NCI-H1417 (cell line): Measurements from ENCODE around the gene TAF11L11.
"Not testable (repeated sequence)": the region's sequence is repeated elsewhere in the genome, so short reads cannot be mapped to it uniquely, and the experiment has no call there.

Experiments
- DNase-seq, 3 experiments: peaks; one replicate each; lab custom pipeline; 2025; lab: John Stamatoyannopoulos, UW

Gene TAF11L11

GRCh38 chr5:17603880-17604279 is at the start of gene TAF11L11:
TSS of gene TAF11L11 (plus strand) at chr5:17604183.
- DNase-seq, result not testable (repeated sequence)

GRCh38 chr5:17585658-17586057 is 18.3 kb upstream of the TAF11L11 start, which contains the start of gene TAF11L7:
TSS of gene TAF11L7 (minus strand) at chr5:17585758.
- DNase-seq, result not testable (repeated sequence)

GRCh38 chr5:17590860-17591259 is 13.1 kb upstream of the TAF11L11 start, which contains the start of gene TAF11L8:
TSS of gene TAF11L8 (minus strand) at chr5:17590960.
- not testable (repeated sequence) for DNase-seq

- DNase-seq, result not testable (repeated sequence)
Observed at GRCh38 chr5:17594255-17594654, 9.7 kb upstream of the TAF11L11 start, which contains the start of gene TAF11L9. TSS of gene TAF11L9 (minus strand) at chr5:17594394.

GRCh38 chr5:17597728-17598127 is 6.3 kb upstream of the TAF11L11 start, which contains the start of gene TAF11L10:
TSS of gene TAF11L10 (minus strand) at chr5:17597828.
- DNase-seq, result not testable (repeated sequence)

- no peak for DNase-seq
Observed at GRCh38 chr5:17604951-17605350, 968 bp downstream of the TAF11L11 start.

- not testable (repeated sequence) for DNase-seq
Observed at GRCh38 chr5:17607461-17607860, 3.5 kb downstream of the TAF11L11 start.

GRCh38 chr5:17610092-17610491 is 6.1 kb downstream of the TAF11L11 start, which contains the start of gene TAF11L12:
TSS of gene TAF11L12 (plus strand) at chr5:17610392.
- not testable (repeated sequence) for DNase-seq

- no peak for DNase-seq
Observed at GRCh38 chr5:17614872-17615605, 11.1 kb downstream of the TAF11L11 start.

- no peak for DNase-seq
Observed at GRCh38 chr5:17619354-17619753, 15.4 kb downstream of the TAF11L11 start.

GRCh38 chr5:17620627-17621026 is 16.6 kb downstream of the TAF11L11 start:
- no peak for DNase-seq

- DNase-seq, result no peak
Observed at GRCh38 chr5:17625686-17626085, 21.7 kb downstream of the TAF11L11 start.

- not testable (repeated sequence) for DNase-seq
Observed at GRCh38 chr5:17631788-17632187, 27.8 kb downstream of the TAF11L11 start, which contains the start of gene TAF11L13. TSS of gene TAF11L13 (plus strand) at chr5:17632088.

- DNase-seq, result no peak
Observed at GRCh38 chr5:17634160-17634559, 30.2 kb downstream of the TAF11L11 start, which contains the start of gene TAF11L14. TSS of gene TAF11L14 (plus strand) at chr5:17634460.

GRCh38 chr5:17649232-17649631 is 45.2 kb downstream of the TAF11L11 start:
- not testable (repeated sequence) for DNase-seq

GRCh38 chr5:17655201-17655759 is 51.3 kb downstream of the TAF11L11 start:
- DNase-seq, result not testable (repeated sequence)
